Right cardiac atrium (tissue), 5 donors: ENCODE data around the gene MACROD2. TPM values are rescaled to one million over a fixed set of nuclear protein-coding genes. Genes with fewer than 3 reads are reported as not detected.
"Not testable (repeated sequence)": the region's sequence is repeated elsewhere in the genome, so short reads cannot be mapped to it uniquely, and the experiment has no call there.

Experiments
- ATAC-seq, 2 donors: fragments of 200-7000 bp; cut with Tn5 transposase; one replicate each; pipeline versions ENCODE4 v1.8.0 to v1.9.1; 2020; ENCODE audit warnings: moderate library complexity in 2 of 2, mild to moderate bottlenecking in 1 of 2
- DNase-seq, 3 donors: peaks; one replicate each; pipeline ENCODE4 v3.0.0-alpha.2; 2020
- H3K27ac ChIP-seq: one replicate; pipeline ENCODE4 v1.5.1; 2013; ENCODE audit warnings: mild to moderate bottlenecking, low read length, control low read depth, moderate library complexity
- H3K27me3 ChIP-seq: one replicate; pipeline ENCODE4 v1.6.1; 2013; ENCODE audit not compliant: control insufficient read depth, insufficient read depth
- H3K4me1 ChIP-seq: one replicate; pipeline ENCODE4 v1.6.1; 2013; ENCODE audit warnings: low read length; ENCODE audit not compliant: control insufficient read depth, insufficient read depth
- H3K4me3 ChIP-seq: one replicate; pipeline ENCODE4 v1.5.1; 2013; ENCODE audit warnings: low read length, control low read depth
- H3K9me3 ChIP-seq: one replicate; pipeline ENCODE4 v1.6.1; 2013; ENCODE audit warnings: low read length; ENCODE audit not compliant: control insufficient read depth
- whole genome bisulfite sequencing: extraction: QIAGEN DNeasy Blood & Tissue Kit; methylation state at CpG from one replicate; pipeline ENCODE4 v1.1.7; 2013; 5-methylcytosine and 5-hydroxymethylcytosine counted together
- intact Hi-C, 4 donors: fragments of 100-400 bp; cut with DNase I; formaldehyde crosslinking; loops; one replicate each; pipeline versions ENCODE4 v1.11.0 to v1.14.0; 2022 to 2023
- polyA plus RNA-seq: library from polyadenylated mRNA; stranded (reverse); fragments of 200-250 nt; gene quantifications from one replicate; pipeline ENCODE4 v1.2.3, GENCODE V29; 2013
- total RNA-seq, 4 donors: library from RNA; stranded (reverse); fragmentation: NEBNext Ultra II Directional; extraction: Animal tissue kit (Norgen Biotek cat#: 25700); gene quantifications; one replicate each; pipeline ENCODE4 v1.2.1, GENCODE V29; 2021
- donor health status: healthy with polysubstance abuse.
- donor health status: DM: no; HTN: yes; CAD: no.
- donor health status: DM: no; HTN: no; CAD: no.
- donor health status: DM: no; HTN: yes; CAD: no; lungs with severe emphysema.
- donor health status: DM: yes; HTN: yes; CAD: no.

The MACROD2 gene
- total and polyA plus RNA-seq, 5 donors: 0.61 to 4.4 (median 2.4) TPM

- Histone ChIP-seq H3K27ac (no peak overlapping the region), H3K27me3 (no peaks in the 10 kb centered on the region), H3K9me3 (no peaks in the 10 kb centered on the region), H3K4me3 (no peak overlapping the region), H3K4me1 (no peaks in the 10 kb centered on the region)
- 54% methylated on average over 1 of the region's 1 CpG for WGBS
- intact Hi-C loops: no loop called here
- DNase-seq: no peak
- no peak for ATAC-seq
These were observed 218.7 kb downstream of the MACROD2 start for GRCh38 chr20:14214046-14214445.

GRCh38 chr20:14215880-14216279, 220.6 kb downstream of the MACROD2 start:
- H3K4me3 ChIP-seq, DNase-seq, H3K4me1 ChIP-seq, H3K9me3 ChIP-seq, intact Hi-C loops, H3K27me3 ChIP-seq, ATAC-seq, H3K27ac ChIP-seq: not testable (repeated sequence)
- 79% methylated on average over 1 of the region's 1 CpG for WGBS

- no peak overlapping the region for H3K4me3 ChIP-seq
- H3K9me3 ChIP-seq: no peaks in the 10 kb centered on the region
- H3K4me1 ChIP-seq: no peaks in the 10 kb centered on the region
- ATAC-seq (no peak), DNase-seq (peak in 1 of 3 donors; percentile 25)
- H3K27ac ChIP-seq: no peak overlapping the region
- intact Hi-C loops: no loop called here
- 70% methylated on average over 4 of the region's 4 CpGs for WGBS
- H3K27me3 ChIP-seq: no peaks in the 10 kb centered on the region
These were observed 224.6 kb downstream of the MACROD2 start for GRCh38 chr20:14219801-14220461.

GRCh38 chr20:14220986-14221385, 225.7 kb downstream of the MACROD2 start:
- no peaks in the 10 kb centered on the region for H3K27me3 ChIP-seq
- intact Hi-C loops: no loop called here
- no peak overlapping the region for H3K27ac ChIP-seq
- ATAC-seq (no peak), DNase-seq (no peak)
- no peaks in the 10 kb centered on the region for H3K4me1 ChIP-seq
- WGBS: 98% methylated on average over 1 of the region's 1 CpG
- H3K9me3 ChIP-seq: no peaks in the 10 kb centered on the region
- H3K4me3 ChIP-seq: no peak overlapping the region

DNA sequence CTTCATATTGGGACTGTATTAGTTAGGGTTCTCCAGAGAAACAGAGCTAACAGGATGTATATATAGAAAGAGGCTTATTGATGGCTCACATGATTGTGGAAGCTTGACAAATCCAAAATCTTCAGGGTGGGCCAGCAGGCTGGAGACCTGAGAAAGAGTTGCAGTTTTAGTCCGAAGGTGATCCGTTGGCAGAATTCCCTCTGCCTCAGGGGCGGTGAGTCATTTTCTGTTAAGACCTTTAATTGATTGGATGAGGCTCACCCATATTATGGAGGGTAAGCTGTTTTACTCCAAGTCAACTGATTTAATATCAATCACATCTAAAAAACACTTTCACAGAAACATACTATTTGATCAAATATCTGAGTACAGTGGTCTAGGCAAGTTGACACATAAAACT, 228.5 kb downstream of the MACROD2 start:
- no peaks in the 10 kb centered on the region for H3K27me3 ChIP-seq
- no peak for ATAC-seq

DNA sequence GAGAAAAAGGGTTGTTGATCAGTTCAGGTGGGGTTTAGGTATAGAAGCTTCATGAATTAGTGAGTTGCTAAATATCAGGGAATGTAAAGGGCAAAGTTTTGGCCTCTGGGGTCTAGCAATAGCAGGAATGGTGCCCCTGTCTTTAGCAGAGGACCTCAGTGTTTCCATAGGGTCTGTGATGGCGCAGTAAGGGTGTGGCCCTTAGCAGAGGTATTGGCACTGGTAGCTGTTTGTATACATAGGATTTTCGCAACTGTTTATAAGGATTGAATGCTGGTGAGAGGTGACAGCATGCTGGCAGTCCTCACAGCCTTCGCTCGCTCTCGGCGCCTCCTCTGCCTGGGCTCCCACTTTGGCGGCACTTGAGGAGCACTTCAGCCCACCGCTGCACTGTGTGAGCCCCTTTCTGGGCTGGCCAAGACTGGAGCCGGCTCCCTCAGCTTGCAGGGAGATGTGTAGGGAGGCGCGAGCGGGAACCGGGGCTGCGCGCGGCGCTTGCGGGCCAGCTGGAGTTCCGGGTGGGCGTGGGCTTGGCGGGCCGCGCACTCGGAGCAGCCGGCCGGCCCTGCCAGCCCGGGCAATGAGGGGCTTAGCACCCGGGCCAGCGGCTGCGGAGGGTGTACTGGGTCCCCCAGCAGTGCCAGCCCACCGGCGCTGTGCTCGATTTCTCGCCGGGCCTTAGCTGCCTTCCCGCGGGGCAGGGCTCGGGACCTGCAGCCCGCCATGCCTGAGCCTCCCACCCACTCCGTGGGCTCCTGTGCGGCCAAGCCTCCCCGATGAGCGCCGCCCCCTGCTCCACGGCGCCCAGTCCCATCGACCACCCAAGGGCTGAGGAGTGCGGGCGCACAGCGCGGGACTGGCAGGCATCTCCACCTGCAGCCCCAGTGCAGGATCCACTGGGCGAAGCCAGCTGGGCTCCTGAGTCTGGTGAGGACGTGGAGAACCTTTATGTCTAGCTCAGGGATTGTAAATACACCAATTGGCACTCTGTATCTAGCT, 231.0 kb downstream of the MACROD2 start:
- WGBS: 50% methylated on average over 44 of the region's 53 CpGs
- H3K9me3 ChIP-seq, H3K27me3 ChIP-seq, ATAC-seq, H3K27ac ChIP-seq, H3K4me1 ChIP-seq, intact Hi-C loops: not testable (repeated sequence)
- peak overlapping the region; percentile 21 for H3K4me3 ChIP-seq
- DNase-seq: peak in 1 of 3 donors; percentile 52

More for the DNA sequence above, 228.5 kb downstream of the MACROD2 start:
- no peak overlapping the region for H3K4me3 ChIP-seq
- intact Hi-C loops: no loop called here
- H3K4me1 ChIP-seq: no peaks in the 10 kb centered on the region
- no peaks in the 10 kb centered on the region for H3K9me3 ChIP-seq
- H3K27ac ChIP-seq: no peak overlapping the region
- 77% methylated on average over 3 of the region's 3 CpGs for WGBS
- no peak for DNase-seq

DNA sequence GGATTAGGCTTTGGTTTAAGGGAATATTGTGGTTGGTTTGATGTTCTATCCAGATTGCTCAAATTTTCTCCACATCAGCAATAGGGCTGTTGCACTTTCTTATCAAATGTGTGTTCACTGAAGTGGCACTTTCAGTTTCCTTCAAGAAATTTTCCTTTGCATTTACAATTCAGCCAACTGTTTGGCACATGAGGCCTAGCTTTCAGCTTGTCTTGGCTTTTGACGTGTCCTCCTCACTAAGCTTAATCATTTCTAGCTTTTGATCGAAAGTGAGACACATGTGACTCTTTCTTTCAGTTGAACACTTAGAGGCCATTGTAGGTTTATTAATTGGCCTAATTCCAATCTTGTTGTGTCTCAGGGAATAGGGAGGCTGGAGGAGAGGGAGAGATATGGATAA, 237.3 kb downstream of the MACROD2 start:
- H3K9me3 ChIP-seq: no peaks in the 10 kb centered on the region
- WGBS: 78% methylated on average over 2 of the region's 2 CpGs
- no peaks in the 10 kb centered on the region for H3K27me3 ChIP-seq
- H3K4me1 ChIP-seq: no peaks in the 10 kb centered on the region
- intact Hi-C loops: no loop called here
- no peak overlapping the region for H3K4me3 ChIP-seq
- DNase-seq (no peak), ATAC-seq (no peak)
- H3K27ac ChIP-seq: no peak overlapping the region

DNA sequence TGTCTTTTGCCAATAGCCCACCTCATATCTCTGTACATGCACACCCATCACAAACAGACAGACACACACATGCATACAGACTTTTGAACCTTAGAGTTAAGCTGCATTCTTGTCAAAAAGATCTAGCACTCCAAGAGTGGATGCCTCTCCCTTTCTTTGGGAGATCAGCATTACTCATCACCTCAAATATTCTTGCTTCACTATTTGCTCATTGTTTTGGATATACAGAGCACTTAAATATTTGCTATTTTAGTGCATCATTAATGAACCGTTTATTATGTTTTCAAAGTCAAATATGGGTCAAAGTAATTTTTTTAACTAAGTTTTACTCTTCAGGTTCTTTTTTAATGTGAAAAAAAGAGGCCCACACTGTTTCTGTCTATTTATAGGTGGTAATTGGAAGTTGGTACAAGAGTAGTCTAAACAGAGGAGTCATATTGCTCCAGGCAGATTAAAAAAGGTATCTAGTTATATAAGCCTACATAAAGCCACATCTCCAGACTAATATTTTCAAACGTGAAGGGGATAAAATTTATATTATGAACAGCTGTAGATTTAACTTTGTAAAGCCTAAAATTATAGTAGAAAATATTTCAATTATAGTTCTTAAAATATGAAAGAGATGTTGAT, 239.5 kb downstream of the MACROD2 start:
- DNase-seq (no peak), ATAC-seq (no peak)
- intact Hi-C loops: no loop called here
- no peak overlapping the region for H3K4me3 ChIP-seq
- 37% methylated on average over 2 of the region's 2 CpGs for WGBS
- H3K9me3 ChIP-seq: no peaks in the 10 kb centered on the region
- H3K4me1 ChIP-seq: no peaks in the 10 kb centered on the region
- H3K27ac ChIP-seq: no peak overlapping the region
- no peaks in the 10 kb centered on the region for H3K27me3 ChIP-seq

- Histone ChIP-seq H3K27me3 (no peaks in the 10 kb centered on the region), H3K27ac (no peak overlapping the region), H3K4me3 (no peak overlapping the region), H3K4me1 (no peaks in the 10 kb centered on the region), H3K9me3 (no peaks in the 10 kb centered on the region)
- DNase-seq: no peak
- intact Hi-C loops: no loop called here
- no peak for ATAC-seq
- WGBS: 20% methylated on average over 2 of the region's 2 CpGs
These were observed 240.0 kb downstream of the MACROD2 start for GRCh38 chr20:14235355-14235754.

DNA sequence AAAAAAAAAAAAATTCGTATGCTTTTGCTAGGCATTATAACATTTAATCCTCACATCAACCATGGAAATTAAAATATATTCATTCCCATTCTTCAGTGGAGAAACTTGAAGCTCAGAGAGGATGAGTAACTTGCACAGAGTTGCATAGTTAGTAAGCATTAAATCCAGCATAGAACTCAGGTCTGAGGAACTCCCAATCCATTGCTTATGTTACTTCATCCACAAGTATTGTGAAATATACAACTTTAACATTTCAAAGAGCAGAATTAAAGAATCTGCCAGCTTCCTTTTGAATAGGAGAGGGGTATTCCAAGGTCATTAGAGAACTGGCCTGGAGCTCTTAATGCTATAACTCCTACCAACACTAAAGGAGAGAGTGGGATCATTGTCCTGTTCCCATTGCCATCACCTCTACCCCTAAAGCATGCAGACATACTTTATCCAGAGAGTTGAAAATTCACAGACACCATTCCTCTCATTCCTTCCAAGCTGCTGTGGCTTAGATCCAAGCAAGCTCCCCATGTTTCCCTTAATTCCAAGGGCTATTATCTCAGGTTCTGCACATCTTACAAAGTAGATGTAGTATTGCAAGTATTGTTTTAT, 250.2 kb downstream of the MACROD2 start:
- 57% methylated on average over 1 of the region's 1 CpG for WGBS

More for the DNA sequence above, 250.2 kb downstream of the MACROD2 start:
- peaks cover 2% of the 10 kb centered on the region for H3K4me1 ChIP-seq
- no peaks in the 10 kb centered on the region for H3K27me3 ChIP-seq
- no peaks in the 10 kb centered on the region for H3K9me3 ChIP-seq
- H3K4me3 ChIP-seq: no peak overlapping the region
- ATAC-seq (no peak), DNase-seq (no peak)
- intact Hi-C loops: no loop called here
- no peak overlapping the region for H3K27ac ChIP-seq
